GM12878 (cell line): ENCODE measurements around the gene SLC37A2. TPM values are rescaled to one million over a fixed set of nuclear protein-coding genes. Genes with fewer than 3 reads are reported as not detected.

Experiments used
- ATAC-seq: fragments of 200-7000 bp; cut with Tn5 transposase; 3 replicates; pipeline ENCODE4 v1.9.1; 2020; ENCODE audit warnings: mild to moderate bottlenecking, moderate library complexity
- BruUV-seq: library from RNA; stranded (reverse); fragments of 400-500 nt; replicated peaks from 2 replicates; lab custom pipeline; 2021; lab: Mats Ljungman, UMichigan
- CTCF ChIA-PET: fragments of 300-600 bp; sonication (Branson Sonifier 250); formaldehyde crosslinking; extraction: SDS; loops from one replicate; lab custom pipeline; 2021; ENCODE audit warnings: inconsistent platforms; lab: Yijun Ruan, JAX
- POLR2A ChIA-PET: fragments of 350-600 bp; formaldehyde crosslinking; extraction: SDS; loops from one replicate; lab custom pipeline; 2021; ENCODE audit warnings: inconsistent platforms; lab: Charles Lee
- RAD21 ChIA-PET: fragments of 300-600 bp; sonication (Branson Sonifier 250); formaldehyde crosslinking; loops from one replicate; lab custom pipeline; 2023; ENCODE audit warnings: antibody characterized with exemption; ENCODE audit not compliant: unreplicated experiment; lab: Charles Lee
- SMC1A ChIA-PET: fragments of 300-600 bp; sonication (Branson Sonifier 250); formaldehyde crosslinking; loops from one replicate; lab custom pipeline; 2023; ENCODE audit not compliant: unreplicated experiment, uncharacterized antibody; lab: Charles Lee
- DNase-seq: peaks from one replicate; pipeline ENCODE4 v3.0.0-alpha.2; 2011; ENCODE audit warnings: low read depth, low spot score
- FAIRE-seq: peaks from 3 replicates; lab custom pipeline; 2011; peaks lifted over from hg19 to GRCh38; lab: Jason Lieb, UNC
- H2AFZ ChIP-seq: 2 replicates; pipeline ENCODE4 v1.6.0; 2011; ENCODE audit warnings: low read depth, low read length, control low read depth; ENCODE audit not compliant: control insufficient read depth
- H3K27ac ChIP-seq: 2 replicates; pipeline ENCODE4 v1.5.1; 2011; ENCODE audit warnings: control low read depth; ENCODE audit not compliant: control insufficient read depth, insufficient read depth
- H3K27me3 ChIP-seq, 2 experiments: replicated peaks in 1 of 2; 2 replicates each; pipeline versions ENCODE4 v1.6.0 to v1.6.1; 2011; ENCODE audit warnings: low read length in 1 of 2; ENCODE audit not compliant: control insufficient read depth in 2 of 2, insufficient read depth in 2 of 2
- H3K36me3 ChIP-seq, 2 experiments: 2 replicates each; pipeline ENCODE4 v1.5.1; 2011; ENCODE audit warnings: low read length in 1 of 2; ENCODE audit not compliant: control insufficient read depth in 2 of 2, insufficient read depth in 2 of 2
- H3K4me1 ChIP-seq: 2 replicates; pipeline ENCODE4 v1.6.1; 2011; ENCODE audit warnings: mild to moderate bottlenecking, low read length, moderate library complexity, mixed read lengths; ENCODE audit not compliant: control insufficient read depth, insufficient read depth
- H3K4me2 ChIP-seq: 2 replicates; pipeline ENCODE4 v1.6.0; 2011; ENCODE audit warnings: control low read depth; ENCODE audit not compliant: control insufficient read depth, insufficient read depth
- H3K4me3 ChIP-seq: fragments of 200-600 bp; sonication (generic); 2 replicates; pipeline ENCODE4 v1.5.1; 2016
- H3K79me2 ChIP-seq: 2 replicates; pipeline ENCODE4 v1.6.0; 2011; ENCODE audit warnings: low read length; ENCODE audit not compliant: control insufficient read depth, insufficient read depth
- H3K9ac ChIP-seq: 2 replicates; pipeline ENCODE4 v1.8.0; 2011; ENCODE audit warnings: low read length, control low read depth, mixed read lengths; ENCODE audit not compliant: control insufficient read depth, insufficient read depth
- H3K9me3 ChIP-seq: replicated peaks from 3 replicates; pipeline ENCODE4 v1.5.1; 2011; ENCODE audit warnings: mild to moderate bottlenecking, low read length; ENCODE audit not compliant: control insufficient read depth, insufficient read depth
- H4K20me1 ChIP-seq: 2 replicates; pipeline ENCODE4 v1.6.0; 2011; ENCODE audit not compliant: control insufficient read depth, insufficient read depth
- BACH1 ChIP-seq: fragments of 450-650 bp; IDR thresholded peaks from 2 replicates; pipeline ENCODE4 v1.6.1; 2017; ENCODE audit warnings: mild to moderate bottlenecking, borderline replicate concordance
- CEBPB ChIP-seq, 2 experiments: fragments of 150-350 bp in 1 of 2; IDR thresholded peaks; 2 replicates each; pipeline ENCODE4 v1.6.1; 2012 to 2014; ENCODE audit warnings: low read depth in 2 of 2, low read length in 2 of 2, borderline replicate concordance in 1 of 2, inconsistent platforms in 1 of 2
- EED ChIP-seq: sonication (generic); IDR thresholded peaks from 2 replicates; pipeline ENCODE4 v1.6.1; 2016; ENCODE audit warnings: antibody characterized with exemption, low read depth
- EP300 ChIP-seq, 2 experiments: fragments of 150-350 bp in 1 of 2; IDR thresholded peaks; 2 replicates each; pipeline ENCODE4 v1.6.1; 2011 to 2012; ENCODE audit warnings: low read depth in 2 of 2, low read length in 2 of 2, borderline replicate concordance in 1 of 2, improper control_type of control experiment in 1 of 2, inconsistent platforms in 1 of 2; ENCODE audit not compliant: control insufficient read depth in 1 of 2
- IKZF1 ChIP-seq: fragments of 450-650 bp; conservative IDR thresholded peaks from 2 replicates; pipeline ENCODE4 v1.6.1; 2017; ENCODE audit warnings: antibody characterized with exemption, mild to moderate bottlenecking
- JUND ChIP-seq: IDR thresholded peaks from 2 replicates; pipeline ENCODE4 v1.6.1; 2012; ENCODE audit warnings: low read depth, mild to moderate bottlenecking, low read length, improper control_type of control experiment, moderate library complexity
- NFXL1 ChIP-seq: fragments of 450-650 bp; IDR thresholded peaks from 2 replicates; pipeline ENCODE4 v1.6.1; 2017; ENCODE audit warnings: antibody characterized with exemption, mild to moderate bottlenecking, borderline replicate concordance
- NFYB ChIP-seq: IDR thresholded peaks from 2 replicates; pipeline ENCODE4 v1.6.1; 2011; ENCODE audit warnings: low read depth, mild to moderate bottlenecking, low read length, improper control_type of control experiment, moderate library complexity; ENCODE audit not compliant: insufficient read depth
- NRF1 ChIP-seq: conservative IDR thresholded peaks from 2 replicates; pipeline ENCODE4 v1.6.1; 2011; ENCODE audit warnings: mild to moderate bottlenecking, low read depth, low read length, improper control_type of control experiment
- POLR2A ChIP-seq: IDR thresholded peaks from 2 replicates; pipeline ENCODE4 v1.6.1; 2011; ENCODE audit warnings: low read depth, mild to moderate bottlenecking, low read length
- RB1 ChIP-seq: fragments of 450-650 bp; formaldehyde crosslinking; IDR thresholded peaks from 2 replicates; pipeline ENCODE4 v1.6.1; 2017; ENCODE audit warnings: mild to moderate bottlenecking, borderline replicate concordance
- SMARCA5 ChIP-seq: fragments of 450-650 bp; IDR thresholded peaks from 2 replicates; pipeline ENCODE4 v1.6.1; 2017; ENCODE audit warnings: mild to moderate bottlenecking
- SRF ChIP-seq, 2 experiments: IDR thresholded peaks; 2 replicates each; pipeline ENCODE4 v1.6.1; 2011; ENCODE audit warnings: low read depth in 2 of 2, low read length in 2 of 2, mild to moderate bottlenecking in 1 of 2, moderate library complexity in 1 of 2
- STAT3 ChIP-seq: IDR thresholded peaks from 2 replicates; pipeline ENCODE4 v1.6.1; 2011; ENCODE audit warnings: low read depth, low read length, improper control_type of control experiment
- TBL1XR1 ChIP-seq: IDR thresholded peaks from 2 replicates; pipeline ENCODE4 v1.6.1; 2012; ENCODE audit warnings: low read depth, low read length, improper control_type of control experiment
- USF2 ChIP-seq: IDR thresholded peaks from 2 replicates; pipeline ENCODE4 v1.6.1; 2011; ENCODE audit warnings: low read depth, low read length, improper control_type of control experiment, borderline replicate concordance
- WRNIP1 ChIP-seq: IDR thresholded peaks from 2 replicates; pipeline ENCODE4 v1.6.1; 2011; ENCODE audit warnings: low read depth, low read length, improper control_type of control experiment, borderline replicate concordance
- YY1 ChIP-seq: IDR thresholded peaks from 2 replicates; pipeline ENCODE4 v1.6.1; 2011; ENCODE audit warnings: low read depth, mild to moderate bottlenecking, low read length
- ZNF384 ChIP-seq: IDR thresholded peaks from 2 replicates; pipeline ENCODE4 v1.6.1; 2012; ENCODE audit warnings: low read depth, mild to moderate bottlenecking, low read length, improper control_type of control experiment, borderline replicate concordance
- WGBS: methylation state at CpG from one replicate; pipeline ENCODE4 v1.1.6; 2016; ENCODE audit warnings: low lambda C conversion rate; ENCODE audit not compliant: insufficient replicate concordance, insufficient coverage; ENCODE audit errors: missing lambda C conversion rate; 5-methylcytosine and 5-hydroxymethylcytosine counted together
- in situ Hi-C: fragments of 300-500 bp; cut with MboI; formaldehyde crosslinking; loops from 9 replicates; pipeline ENCODE4 v1.14.3; 2018; ENCODE audit warnings: mixed read lengths
- intact Hi-C: fragments of 100-400 bp; cut with micrococcal nuclease; formaldehyde crosslinking; loops from one replicate; pipeline ENCODE4 v1.14.2; 2022; ENCODE audit not compliant: unreplicated experiment
- polyA plus RNA-seq, 11 experiments: library from polyadenylated mRNA; depleted of rRNA in 4 of 11; unstranded in 6 of 11; stranded (reverse) in 5 of 11; fragments of >200 nt; fragmentation: Nextera tagmentation in 4 of 11; fragmentation: Illumina TruSeq in 1 of 11; extraction: Ambion mirVana in 4 of 11; extraction: Trizol in 1 of 11; gene quantifications; 1 replicate in 1 of 11; 2 replicates in 10 of 11; pipeline versions ENCODE4 v1.2.1 to v1.2.3, GENCODE V29; 2011 to 2016; ENCODE audit warnings: inconsistent platforms in 2 of 11, missing spikeins in 2 of 11, low read depth in 1 of 11
- total RNA-seq, 4 experiments: library from RNA; depleted of rRNA in 3 of 4; stranded (reverse); fragments of >200 nt in 3 of 4; fragmentation: Illumina TruSeq in 1 of 4; extraction: Trizol in 1 of 4; gene quantifications; 2 replicates each; pipeline versions ENCODE4 v1.2.1 to v1.2.3, GENCODE V29; 2013 to 2021
- TF ChIP-seq, protein P1 (sequence below): fragments of 450-650 bp; IDR thresholded peaks from 2 replicates; pipeline ENCODE4 v1.6.1; 2018; ENCODE audit warnings: borderline replicate concordance, mild to moderate bottlenecking; ENCODE audit not compliant: partially characterized antibody
- TF ChIP-seq, protein P2 (sequence below): fragments of 450-650 bp; IDR thresholded peaks from 2 replicates; pipeline ENCODE4 v1.6.1; 2016; ENCODE audit warnings: mild to moderate bottlenecking

SLC37A2 gene
- total and polyA plus RNA-seq, 10 of the 15 experiments (the other 5 are each of a cell fraction or from before 2014, with no cell fraction given) = 0.26 to 9.8 (median 2.0) TPM

DNA sequence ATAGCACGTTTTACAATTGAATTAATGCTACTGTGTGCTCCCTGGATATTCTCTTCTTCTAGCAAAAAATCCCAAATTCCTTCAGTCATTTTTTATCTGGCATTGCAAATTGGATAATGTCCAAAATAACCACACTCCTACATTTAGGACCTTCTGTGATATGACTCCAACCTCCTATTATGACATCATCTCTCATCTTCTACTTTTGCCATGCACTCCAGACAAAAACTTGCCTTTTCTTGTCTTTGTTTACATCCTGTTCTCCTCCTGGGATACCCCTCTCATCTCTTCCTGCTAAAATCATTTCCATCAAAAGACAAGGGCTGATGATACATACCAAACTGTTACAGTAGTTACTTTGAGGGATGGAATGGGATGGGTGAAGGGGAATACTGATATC, 69.0 kb downstream of the SLC37A2 start (continued):
- TF ChIP-seq SRF (IDR thresholded peaks at IDR 0.05; ENCODE audit: low read depth in 2 of 2, low read length in 2 of 2) (no peak), WRNIP1 (no peak), NRF1 (no peak), IKZF1 (no peak), USF2 (no peak), BACH1 (no peak), NFYB (no peak), STAT3 (no peak), SMARCA5 (no peak)
- TF ChIP-seq, protein P1, sequence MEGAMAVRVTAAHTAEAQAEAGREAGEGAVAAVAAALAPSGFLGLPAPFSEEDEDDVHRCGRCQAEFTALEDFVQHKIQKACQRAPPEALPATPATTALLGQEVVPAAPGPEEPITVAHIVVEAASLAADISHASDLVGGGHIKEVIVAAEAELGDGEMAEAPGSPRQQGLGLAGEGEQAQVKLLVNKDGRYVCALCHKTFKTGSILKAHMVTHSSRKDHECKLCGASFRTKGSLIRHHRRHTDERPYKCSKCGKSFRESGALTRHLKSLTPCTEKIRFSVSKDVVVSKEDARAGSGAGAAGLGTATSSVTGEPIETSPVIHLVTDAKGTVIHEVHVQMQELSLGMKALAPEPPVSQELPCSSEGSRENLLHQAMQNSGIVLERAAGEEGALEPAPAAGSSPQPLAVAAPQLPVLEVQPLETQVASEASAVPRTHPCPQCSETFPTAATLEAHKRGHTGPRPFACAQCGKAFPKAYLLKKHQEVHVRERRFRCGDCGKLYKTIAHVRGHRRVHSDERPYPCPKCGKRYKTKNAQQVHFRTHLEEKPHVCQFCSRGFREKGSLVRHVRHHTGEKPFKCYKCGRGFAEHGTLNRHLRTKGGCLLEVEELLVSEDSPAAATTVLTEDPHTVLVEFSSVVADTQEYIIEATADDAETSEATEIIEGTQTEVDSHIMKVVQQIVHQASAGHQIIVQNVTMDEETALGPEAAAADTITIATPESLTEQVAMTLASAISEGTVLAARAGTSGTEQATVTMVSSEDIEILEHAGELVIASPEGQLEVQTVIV = no peak

DNA sequence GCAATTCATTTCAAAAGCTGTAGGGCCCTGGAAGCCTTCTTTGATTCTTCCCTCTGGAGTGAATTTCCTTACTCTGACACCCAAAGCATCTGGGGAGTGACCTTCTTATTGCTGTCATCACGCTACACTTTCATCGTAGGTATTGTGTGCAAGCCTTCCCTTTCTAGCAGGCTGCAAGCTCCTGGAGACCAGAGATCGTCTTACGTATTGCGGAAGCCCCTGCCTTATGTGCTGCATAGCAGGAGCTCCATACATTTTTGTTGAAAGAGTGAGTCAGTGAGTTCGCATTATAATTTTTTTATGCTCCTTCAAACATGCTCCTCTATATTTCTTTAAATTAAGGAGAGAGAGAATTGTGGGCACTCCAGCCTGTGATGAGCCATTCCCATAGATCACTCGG, 69.5 kb downstream of the SLC37A2 start:
- Histone ChIP-seq H3K4me1 (no peaks in the 10 kb centered on the region), H3K36me3 (no peaks in the 10 kb centered on the region), H3K27me3 (no peaks in the 10 kb centered on the region), H3K27ac (no peak overlapping the region), H3K4me2 (no peak overlapping the region), H4K20me1 (no peaks in the 10 kb centered on the region), H3K9ac (no peak overlapping the region), H2AFZ (no peak overlapping the region), H3K9me3 (no peaks in the 10 kb centered on the region), H3K79me2 (no peaks in the 10 kb centered on the region), H3K4me3 (no peak overlapping the region)
- SMC1A ChIA-PET = interaction anchor here (0.9 kb wide), 1 partner anchor 21 kb away, joined by 3 read pairs; no protein-coding TSS in a partner anchor
- in situ Hi-C loops = no loop called here
- CTCF ChIA-PET = interaction anchor here (1.0 to 1.2 kb wide), 2 partner anchors 8 to 168 kb away, joined by 3 read pairs; no protein-coding TSS in a partner anchor
- RAD21 ChIA-PET = interaction anchor here (1.2 kb wide), 1 partner anchor 10 kb away, joined by 3 read pairs; no protein-coding TSS in a partner anchor
- intact Hi-C loops = no loop called here
- FAIRE-seq (no peak), ATAC-seq (no peak), DNase-seq (no peak)
- 59% methylated on average over 7 of the region's 7 CpGs for WGBS
- POLR2A ChIA-PET = no interaction called here
- BruUV-seq = no TSS peak
- TF ChIP-seq JUND (no peak), NRF1 (no peak), TBL1XR1 (no peak), NFXL1 (no peak), EP300 (IDR thresholded peaks at IDR 0.05; ENCODE audit: borderline replicate concordance in 1 of 2, control insufficient read depth in 1 of 2, low read depth in 2 of 2, low read length in 2 of 2) (no peak), RB1 (no peak), YY1 (no peak), POLR2A (no peak), ZNF384 (no peak), EED (no peak), CEBPB (IDR thresholded peaks at IDR 0.05; ENCODE audit: borderline replicate concordance in 1 of 2, low read depth in 2 of 2, low read length in 2 of 2) (no peak)
- TF ChIP-seq, protein P2, sequence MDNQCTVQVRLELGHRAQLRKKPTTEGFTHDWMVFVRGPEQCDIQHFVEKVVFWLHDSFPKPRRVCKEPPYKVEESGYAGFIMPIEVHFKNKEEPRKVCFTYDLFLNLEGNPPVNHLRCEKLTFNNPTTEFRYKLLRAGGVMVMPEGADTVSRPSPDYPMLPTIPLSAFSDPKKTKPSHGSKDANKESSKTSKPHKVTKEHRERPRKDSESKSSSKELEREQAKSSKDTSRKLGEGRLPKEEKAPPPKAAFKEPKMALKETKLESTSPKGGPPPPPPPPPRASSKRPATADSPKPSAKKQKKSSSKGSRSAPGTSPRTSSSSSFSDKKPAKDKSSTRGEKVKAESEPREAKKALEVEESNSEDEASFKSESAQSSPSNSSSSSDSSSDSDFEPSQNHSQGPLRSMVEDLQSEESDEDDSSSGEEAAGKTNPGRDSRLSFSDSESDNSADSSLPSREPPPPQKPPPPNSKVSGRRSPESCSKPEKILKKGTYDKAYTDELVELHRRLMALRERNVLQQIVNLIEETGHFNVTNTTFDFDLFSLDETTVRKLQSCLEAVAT = no peak
